GM23248 (cell line): Measurements from ENCODE around the gene FCRL1.

ENCODE experiments used
- EZH2 ChIP-seq: fragments of 200-600 bp; sonication (generic); IDR thresholded peaks from 2 replicates; pipeline ENCODE4 v1.6.1; 2018; ENCODE audit warnings: antibody characterized with exemption, mild to moderate bottlenecking; ENCODE audit not compliant: insufficient read depth, poor library complexity, severe bottlenecking
- EZH2phosphoT487 ChIP-seq: fragments of 200-600 bp; sonication (generic); IDR thresholded peaks from 2 replicates; pipeline ENCODE4 v1.6.1; 2018; ENCODE audit warnings: antibody characterized with exemption, moderate library complexity, mild to moderate bottlenecking, low read depth; ENCODE audit not compliant: insufficient read depth

DNA sequence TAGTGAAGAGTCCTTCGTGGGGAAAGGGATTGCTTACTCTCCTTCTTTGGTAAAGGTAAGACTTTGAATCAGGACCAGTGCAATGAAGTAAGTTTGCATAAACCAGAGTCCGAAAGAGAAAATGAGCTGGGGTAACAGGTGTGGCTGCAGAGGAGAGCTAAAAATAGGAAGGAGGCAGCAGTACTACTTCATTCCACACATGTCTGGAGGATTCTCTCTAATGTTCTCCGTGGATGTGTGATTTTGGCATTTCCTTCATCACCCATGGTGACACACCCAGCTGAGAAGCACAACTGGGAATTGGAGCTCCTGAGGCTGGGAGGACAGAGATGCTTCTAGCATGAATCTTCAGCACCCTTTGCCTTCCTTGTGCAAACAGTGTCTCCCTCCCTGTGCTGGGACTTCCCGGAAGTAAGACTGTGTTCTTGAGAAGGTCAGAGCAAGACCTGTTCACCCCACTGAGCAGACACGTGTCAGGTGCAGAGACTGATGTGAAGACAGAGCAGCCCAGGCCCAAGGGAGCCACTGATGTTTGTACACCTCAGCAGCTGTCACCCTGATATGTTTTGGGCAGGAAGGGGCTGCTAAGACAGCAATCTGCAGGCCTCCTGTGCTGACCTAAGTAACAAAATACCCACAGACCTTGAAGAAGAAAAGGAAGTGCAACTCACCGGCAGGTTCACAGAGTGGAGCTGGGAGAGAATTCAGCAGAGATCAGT lies 13.3 kb downstream of the FCRL1 start:
- TF ChIP-seq EZH2 (no peak), EZH2phosphoT487 (no peak)
